ENCODE results near the gene NRL.
A peak's percentile ranks its signal among the peaks of the same experiment; 100 is the strongest.

The NRL gene

GRCh38 chr14:24114532-24115421 lies at the start of gene NRL, which contains the start of gene DCAF11:
Gene NRL (minus strand): TSS chr14:24114949. CDS start chr14:24082848, 32,101 bp downstream.
Gene DCAF11 (plus strand): TSS chr14:24114777. CDS start chr14:24115595, 818 bp downstream.
- peak; percentile 96 for DNase-seq (ENCODE audit: low spot score)

- no peak for DNase-seq (ENCODE audit: low spot score)
Observed at GRCh38 chr14:24162093-24162492, 47.3 kb upstream of the NRL start.

DNA sequence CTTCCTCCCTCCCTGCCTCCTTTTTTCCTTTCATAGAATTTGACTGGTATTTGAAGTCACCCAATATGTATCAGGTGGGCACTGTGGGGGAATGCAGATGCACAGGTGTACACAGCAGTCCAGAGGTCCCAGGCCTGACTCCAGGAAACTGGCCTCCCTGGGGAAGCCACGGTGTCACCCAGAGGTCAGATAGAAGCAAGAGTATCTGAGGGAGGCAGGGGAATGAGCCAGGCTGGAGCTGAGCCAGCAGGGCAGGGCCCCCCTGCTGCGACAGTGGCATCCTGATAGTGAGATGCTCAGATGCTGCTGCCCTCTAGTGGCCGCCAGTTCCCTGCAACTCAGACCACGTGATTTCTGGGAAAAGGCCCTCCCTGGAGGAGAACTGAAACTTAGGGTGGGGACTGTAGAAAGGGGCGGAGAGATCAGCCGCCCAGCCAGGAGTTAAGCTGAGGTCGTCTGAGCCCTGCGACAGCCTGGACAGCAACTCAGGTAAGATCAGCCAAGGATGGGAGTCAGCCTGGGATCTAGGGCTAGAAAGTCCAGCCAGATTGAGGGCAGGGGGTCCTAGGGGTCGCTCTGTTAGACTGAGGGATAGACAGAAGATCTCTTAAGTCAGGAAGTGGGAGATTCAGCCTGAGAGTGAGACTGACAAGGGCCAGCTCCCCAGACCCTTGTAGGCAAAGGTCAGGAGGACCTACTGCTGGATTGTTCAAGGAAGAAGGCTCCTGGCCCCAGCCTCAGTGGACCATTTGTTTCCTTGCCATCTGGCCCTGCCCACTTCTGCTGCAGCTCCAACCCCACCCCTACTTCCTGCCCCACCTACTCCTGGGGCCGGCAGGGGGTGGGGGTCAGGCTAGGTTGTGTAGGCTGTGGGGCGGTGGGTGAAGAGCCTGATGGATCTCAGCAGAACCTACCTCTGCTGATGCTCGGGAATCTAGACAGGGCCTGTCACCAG lies 46.4 kb upstream of the NRL start, which contains the start of gene IRF9:
TSS of gene IRF9 (plus strand) at position 416 of the 955 bp plus-strand sequence. CDS start 880 bp downstream, outside the sequence.
- peak; percentile 97 for DNase-seq (ENCODE audit: low spot score)

GRCh38 chr14:24160499-24160849 lies 45.7 kb upstream of the NRL start:
- DNase-seq (ENCODE audit: low spot score), result no peak

DNA sequence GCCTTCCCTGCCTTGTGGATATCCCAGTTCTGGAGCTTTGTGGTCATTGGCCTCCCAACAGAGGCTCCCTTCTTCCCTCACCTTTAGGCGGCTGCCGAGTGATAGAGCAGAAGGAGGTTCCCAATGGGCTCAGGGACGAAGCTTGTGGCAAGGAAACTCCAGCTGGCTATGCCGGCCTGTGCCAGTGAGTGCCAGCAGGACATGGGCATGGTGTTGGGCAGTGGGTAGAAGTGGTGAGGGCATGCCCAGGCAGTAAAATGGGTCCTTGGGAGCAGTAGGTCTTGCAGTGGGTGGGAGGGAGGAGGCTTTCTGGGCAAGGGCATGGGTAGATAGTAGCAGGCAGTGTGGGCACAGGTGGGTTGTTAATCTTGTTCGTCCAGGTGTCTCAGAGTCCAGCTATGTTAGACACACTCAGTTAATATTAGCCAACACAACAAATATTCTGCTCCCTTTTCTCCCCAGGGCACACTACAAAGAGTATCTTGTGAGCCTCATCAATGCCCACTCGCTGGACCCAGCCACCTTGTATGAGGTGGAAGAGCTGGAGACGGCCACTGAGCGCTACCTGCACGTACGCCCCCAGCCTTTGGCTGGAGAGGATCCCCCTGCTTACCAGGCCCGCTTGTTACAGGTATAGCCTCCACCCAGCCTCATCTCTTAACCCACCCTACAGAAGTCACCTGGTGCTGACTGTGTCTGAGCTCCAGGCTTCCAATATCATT lies 45.2 kb upstream of the NRL start:
- DNase-seq (ENCODE audit: low spot score), result no peak

DNA sequence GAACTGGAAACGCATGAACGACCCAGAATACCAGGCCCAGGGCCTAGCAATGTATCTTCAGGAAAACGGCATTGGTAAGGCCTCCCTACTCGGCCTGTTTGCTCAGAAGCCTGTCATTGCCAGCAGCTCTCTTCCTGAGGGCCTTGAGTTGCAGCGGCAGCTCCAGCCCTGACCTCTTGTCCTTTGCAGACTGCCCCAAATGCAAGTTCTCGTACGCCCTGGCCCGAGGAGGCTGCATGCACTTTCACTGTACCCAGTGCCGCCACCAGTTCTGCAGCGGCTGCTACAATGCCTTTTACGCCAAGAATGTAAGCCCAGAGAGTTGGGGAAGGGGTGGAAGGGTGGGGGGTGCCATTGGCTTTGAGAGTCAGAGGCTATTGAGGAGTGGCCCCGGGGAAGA lies 42.6 kb upstream of the NRL start:
- no peak for DNase-seq (ENCODE audit: low spot score)

DNA sequence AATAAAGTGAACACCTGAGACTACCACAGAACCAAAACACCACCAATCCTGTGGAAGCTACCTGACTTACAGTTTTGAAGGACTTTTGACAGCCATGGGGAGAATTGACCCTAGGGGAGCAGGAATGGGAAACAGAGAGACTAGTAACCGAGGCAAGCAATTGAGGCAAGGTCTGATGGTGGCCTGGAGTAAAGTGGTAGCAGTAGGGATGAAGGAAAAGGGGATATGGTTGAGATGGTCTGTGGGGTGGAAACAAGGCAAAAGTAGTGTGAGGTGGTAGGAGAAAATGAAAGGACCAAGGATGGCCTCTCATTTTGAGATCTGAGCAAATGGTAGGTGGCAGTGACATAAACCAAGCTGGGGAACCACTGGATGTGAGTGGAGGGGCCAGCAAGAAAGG lies 42.1 kb upstream of the NRL start:
- DNase-seq (ENCODE audit: low spot score), result no peak

DNA sequence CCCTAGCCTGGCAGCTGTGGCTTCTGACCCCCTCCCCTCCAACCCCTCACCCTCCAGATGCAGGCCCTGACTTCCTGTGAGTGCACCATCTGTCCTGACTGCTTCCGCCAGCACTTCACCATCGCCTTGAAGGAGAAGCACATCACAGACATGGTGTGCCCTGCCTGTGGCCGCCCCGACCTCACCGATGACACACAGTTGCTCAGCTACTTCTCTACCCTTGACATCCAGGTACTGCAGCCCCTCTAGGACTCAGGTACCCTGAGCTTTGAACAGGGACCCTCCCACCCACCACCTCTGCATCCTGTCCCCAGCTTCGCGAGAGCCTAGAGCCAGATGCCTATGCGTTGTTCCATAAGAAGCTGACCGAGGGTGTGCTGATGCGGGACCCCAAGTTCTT lies 40.4 kb upstream of the NRL start:
- DNase-seq (ENCODE audit: low spot score), result no peak

GRCh38 chr14:24151404-24152080 lies 36.8 kb upstream of the NRL start:
- DNase-seq (ENCODE audit: low spot score), result no peak

DNA sequence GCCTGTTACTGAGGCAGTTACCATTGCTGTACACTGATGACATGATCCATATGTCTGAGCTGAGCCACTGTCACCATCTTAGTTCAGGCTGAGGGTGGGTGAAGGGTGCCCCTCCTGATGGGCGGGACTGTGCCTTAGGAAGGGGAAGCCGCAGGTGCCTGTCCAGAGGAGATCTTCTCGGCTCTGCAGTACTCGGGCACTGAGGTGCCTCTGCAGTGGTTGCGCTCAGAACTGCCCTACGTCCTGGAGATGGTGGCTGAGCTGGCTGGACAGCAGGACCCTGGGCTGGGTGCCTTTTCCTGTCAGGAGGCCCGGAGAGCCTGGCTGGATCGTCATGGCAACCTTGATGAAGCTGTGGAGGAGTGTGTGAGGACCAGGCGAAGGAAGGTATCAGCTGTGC lies 36.2 kb upstream of the NRL start:
- no peak for DNase-seq (ENCODE audit: low spot score)

- DNase-seq (ENCODE audit: low spot score), result no peak
Observed at GRCh38 chr14:24150567-24150966, 35.8 kb upstream of the NRL start.

DNA sequence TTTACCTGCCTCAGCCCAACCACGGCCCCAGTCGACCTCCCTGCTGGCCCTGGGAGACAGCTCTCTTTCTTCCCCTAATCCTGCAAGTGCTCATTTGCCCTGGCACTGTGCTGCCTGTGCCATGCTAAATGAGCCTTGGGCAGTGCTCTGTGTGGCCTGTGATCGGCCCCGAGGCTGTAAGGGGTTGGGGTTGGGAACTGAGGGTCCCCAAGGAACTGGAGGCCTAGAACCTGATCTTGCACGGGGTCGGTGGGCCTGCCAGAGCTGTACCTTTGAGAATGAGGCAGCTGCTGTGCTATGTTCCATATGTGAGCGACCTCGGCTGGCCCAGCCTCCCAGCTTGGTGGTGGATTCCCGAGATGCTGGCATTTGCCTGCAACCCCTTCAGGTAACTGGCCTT lies 35.3 kb upstream of the NRL start:
- DNase-seq (ENCODE audit: low spot score), result no peak

DNA sequence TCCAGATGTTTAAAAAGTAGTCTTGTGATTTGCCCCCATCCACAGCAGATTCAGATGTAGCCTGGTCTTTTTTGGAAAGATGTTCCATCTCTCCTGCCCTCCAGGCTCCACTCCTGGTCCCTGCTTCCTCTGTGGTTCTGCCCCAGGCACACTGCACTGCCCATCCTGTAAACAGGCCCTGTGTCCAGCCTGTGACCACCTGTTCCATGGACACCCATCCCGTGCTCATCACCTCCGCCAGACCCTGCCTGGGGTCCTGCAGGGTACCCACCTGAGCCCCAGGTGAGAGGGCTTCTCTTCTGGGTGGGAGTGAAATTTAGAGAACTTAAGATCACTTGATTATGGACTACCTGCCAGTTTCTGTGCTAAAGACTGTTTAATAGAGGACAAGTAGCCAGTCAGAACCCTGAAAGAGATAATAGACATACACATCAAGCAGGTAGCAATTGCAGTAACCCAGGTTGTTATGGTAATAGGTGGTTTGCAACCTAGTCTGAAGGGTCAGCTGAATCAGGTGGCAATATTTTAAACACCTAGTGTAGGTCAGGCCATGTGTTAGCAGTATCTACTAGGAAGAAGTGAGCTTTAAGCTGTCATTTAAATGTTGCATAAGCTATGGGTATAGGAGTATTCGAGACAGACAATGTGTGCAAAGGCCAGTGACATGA lies 34.7 kb upstream of the NRL start:
- DNase-seq (ENCODE audit: low spot score), result no peak

GRCh38 chr14:24147761-24148428 lies 33.1 kb upstream of the NRL start:
- DNase-seq (ENCODE audit: low spot score), result no peak

DNA sequence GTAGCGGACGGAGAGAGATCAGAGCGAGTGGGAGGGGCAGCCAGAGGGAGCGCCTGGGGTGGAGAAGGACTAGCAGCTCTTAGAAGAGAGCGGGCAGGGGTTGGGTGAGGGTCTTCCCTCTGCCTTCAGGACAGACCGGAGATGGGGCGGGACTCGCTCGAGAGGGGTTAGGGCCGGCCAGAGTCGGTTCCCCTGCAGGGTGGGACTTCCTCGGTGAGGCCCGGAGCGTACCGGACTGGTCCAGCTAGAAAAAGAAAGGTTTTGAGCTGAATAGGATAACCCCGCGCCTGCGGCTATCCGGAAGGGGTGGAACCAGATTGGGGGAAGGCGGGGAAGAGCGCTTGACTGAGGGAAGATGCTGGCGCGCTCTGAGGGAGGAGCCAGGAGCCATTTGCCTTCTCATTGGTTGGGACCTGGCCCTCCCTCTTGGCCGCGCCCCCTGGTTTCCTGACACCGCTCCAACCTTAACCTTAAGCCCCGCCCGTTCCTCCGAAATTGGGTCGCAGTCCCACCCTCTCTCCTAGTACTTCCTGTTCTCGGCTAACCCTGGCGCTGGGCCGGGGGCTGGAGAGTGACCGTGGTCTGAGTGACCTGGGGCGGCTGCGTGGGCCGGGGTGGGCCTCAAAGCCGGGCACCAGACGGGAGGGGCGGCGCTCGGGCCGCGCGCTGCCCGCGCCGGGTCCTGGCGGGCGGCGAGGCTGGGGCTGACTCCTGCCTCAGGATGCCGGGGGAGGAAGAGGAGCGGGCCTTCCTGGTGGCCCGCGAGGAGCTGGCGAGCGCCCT lies 32.4 kb upstream of the NRL start, which contains the start of gene RNF31:
TSS of gene RNF31 (plus strand) at position 521 of the 783 bp plus-strand sequence. CDS start at position 722, 201 bp downstream.
- DNase-seq (ENCODE audit: low spot score), result peak; percentile 92

DNA sequence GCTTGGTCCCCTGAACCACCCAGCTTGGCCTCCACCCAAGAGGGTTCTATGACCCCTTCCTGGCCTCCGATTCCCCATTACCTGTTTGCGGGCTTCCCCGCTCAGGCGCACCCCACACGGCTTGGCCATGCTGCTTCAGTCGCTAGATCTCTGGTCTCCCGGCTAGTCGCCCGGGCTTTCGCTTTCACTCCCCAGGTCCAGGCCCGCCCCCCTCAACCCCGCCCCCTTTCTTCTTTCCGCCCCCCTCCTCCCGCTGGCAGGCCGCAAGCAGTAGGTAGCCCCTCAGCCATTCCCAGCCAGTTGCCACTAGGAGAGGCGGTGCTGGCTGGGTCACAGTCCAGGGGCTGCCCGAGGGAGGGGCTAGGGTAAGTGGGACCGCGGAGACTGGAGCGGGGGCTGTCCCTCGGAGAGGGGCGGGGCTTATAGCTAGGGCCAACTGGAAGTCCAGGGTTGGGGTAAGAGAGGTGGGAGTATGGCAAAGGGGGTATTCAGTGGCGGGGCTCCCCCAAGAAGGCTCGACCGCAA lies 31.8 kb upstream of the NRL start, which contains the start of gene PSME2:
TSS of gene PSME2 (minus strand) at position 158 of the 525 bp plus-strand sequence. CDS start at position 129, 29 bp downstream.
- peak; percentile 97 for DNase-seq (ENCODE audit: low spot score)

DNA sequence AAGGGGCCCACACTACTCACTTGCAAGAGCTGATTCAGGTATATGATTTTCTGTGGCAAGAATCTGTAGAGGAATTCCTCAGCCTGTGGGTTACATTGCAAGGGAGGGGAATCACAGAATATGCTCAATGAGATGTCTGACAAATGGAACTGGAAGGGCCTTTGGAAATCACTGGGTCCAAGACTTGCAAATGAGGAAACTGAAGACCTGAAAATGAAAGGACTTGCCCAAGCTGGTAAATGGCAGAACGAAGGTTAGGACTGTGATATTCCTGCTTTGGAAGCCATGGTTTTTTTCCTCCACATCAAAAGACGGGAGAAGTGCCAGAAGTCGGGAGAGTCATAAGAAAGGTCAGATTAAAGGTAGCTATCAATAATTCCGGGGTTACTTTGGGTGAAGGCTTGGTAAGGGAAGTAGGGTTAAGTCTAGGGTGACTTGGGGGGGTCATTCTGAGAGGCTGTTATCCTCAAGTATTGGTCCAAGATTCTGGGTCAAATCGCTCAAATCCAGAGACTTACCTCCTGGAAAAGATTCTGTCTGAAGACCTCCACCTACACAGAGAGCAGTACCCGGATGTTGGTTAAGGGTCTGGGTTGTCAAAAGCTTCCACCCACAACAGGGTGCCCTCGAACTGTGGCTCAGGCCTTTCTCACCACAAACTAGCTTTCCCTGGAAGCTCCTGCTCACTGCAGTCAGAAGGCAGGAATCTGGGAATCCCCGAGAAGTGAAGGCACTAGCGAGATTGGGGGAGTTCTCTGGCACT lies 31.1 kb upstream of the NRL start:
- DNase-seq (ENCODE audit: low spot score), result no peak

DNA sequence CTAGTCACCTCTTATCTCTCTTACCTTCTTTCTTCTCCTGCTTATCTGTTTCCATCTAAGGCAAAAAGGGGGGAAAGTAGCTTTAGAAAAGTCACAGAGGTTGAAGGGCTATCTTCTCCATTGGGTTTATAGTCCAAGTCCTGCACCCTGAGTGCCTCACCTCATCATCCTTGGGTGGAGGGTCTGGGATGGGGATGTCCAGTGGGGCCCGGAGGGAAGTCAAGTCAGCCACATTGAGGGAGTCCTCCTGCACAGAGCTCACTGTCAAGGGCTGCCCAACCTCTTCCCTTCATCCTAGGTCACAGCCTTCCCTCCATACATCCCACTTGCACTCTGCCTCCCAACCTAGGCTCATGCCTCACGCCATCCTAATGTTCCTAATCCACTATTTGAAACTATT lies 30.5 kb upstream of the NRL start:
- DNase-seq (ENCODE audit: low spot score), result no peak
